ENCODE data around the gene DLGAP1. TPM values are rescaled to one million over a fixed set of nuclear protein-coding genes. Genes with fewer than 3 reads are reported as not detected.
"Not testable (repeated sequence)": the region's sequence is repeated elsewhere in the genome, so short reads cannot be mapped to it uniquely, and the experiment has no call there.

Gene DLGAP1
- total RNA-seq, 1 donor from 2014 or later = 7.7 TPM

- DNase-seq (ENCODE audit: low spot score) = no peak
Measured at GRCh38 chr18:3605486-3605952, 849.6 kb downstream of the DLGAP1 start.

DNA sequence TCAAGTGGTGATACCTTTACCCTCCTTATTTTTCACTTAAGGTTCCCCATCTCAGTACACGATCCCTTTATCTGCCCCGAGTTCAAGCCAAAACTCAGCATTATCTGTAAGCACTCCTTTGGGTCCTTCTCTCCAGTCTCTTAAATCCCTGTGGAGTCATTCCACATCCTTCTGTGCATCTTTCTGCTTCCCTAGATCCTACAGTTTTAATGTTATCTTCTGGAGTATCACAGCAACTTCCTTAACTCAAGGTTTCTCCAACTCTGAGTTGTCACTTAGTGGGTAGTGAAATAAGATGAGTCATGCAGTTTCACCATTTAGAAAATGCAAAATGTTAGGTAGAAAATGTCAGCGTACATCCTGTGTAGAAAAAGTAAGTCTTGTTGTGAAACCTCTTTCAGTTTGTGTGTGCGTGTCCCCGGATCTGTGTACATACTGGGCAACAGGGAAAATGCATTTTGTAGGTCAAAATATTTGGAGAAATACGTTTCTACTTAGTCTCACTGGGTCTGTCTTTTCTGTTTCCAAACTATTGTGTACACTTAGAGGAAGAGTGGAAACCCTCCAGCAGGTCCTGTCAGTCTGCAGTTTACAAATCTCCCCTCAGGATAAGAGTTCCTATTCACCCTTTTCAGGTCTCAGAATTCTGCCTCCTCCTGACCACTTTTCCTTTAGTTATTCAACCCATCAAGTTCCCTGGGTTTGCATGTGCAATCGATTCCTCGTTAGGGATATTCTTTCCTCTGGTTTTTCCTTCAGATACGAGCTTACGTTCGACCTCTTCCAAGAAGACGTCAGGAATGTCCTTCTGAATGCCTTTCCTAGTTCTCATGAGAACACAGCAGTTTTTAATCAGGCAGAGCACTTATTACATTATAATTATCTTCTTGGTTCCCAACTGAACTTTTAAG lies 850.4 kb downstream of the DLGAP1 start:
- H3K4me3 Mint-ChIP-seq (ENCODE audit: unreplicated experiment) = no peak overlapping the region
- H3K4me1 Mint-ChIP-seq (ENCODE audit: low read depth) = peaks cover 19% of the 10 kb centered on the region
- no peak for DNase-seq (ENCODE audit: low spot score)
- H3K27ac Mint-ChIP-seq (ENCODE audit: unreplicated experiment) = no peak overlapping the region
- H3K36me3 Mint-ChIP-seq (ENCODE audit: low read depth) = no peaks in the 10 kb centered on the region
- H3K9me3 Mint-ChIP-seq (ENCODE audit: low read depth) = no peaks in the 10 kb centered on the region
- TF ChIP-seq, protein P1, sequence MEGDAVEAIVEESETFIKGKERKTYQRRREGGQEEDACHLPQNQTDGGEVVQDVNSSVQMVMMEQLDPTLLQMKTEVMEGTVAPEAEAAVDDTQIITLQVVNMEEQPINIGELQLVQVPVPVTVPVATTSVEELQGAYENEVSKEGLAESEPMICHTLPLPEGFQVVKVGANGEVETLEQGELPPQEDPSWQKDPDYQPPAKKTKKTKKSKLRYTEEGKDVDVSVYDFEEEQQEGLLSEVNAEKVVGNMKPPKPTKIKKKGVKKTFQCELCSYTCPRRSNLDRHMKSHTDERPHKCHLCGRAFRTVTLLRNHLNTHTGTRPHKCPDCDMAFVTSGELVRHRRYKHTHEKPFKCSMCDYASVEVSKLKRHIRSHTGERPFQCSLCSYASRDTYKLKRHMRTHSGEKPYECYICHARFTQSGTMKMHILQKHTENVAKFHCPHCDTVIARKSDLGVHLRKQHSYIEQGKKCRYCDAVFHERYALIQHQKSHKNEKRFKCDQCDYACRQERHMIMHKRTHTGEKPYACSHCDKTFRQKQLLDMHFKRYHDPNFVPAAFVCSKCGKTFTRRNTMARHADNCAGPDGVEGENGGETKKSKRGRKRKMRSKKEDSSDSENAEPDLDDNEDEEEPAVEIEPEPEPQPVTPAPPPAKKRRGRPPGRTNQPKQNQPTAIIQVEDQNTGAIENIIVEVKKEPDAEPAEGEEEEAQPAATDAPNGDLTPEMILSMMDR (IDR thresholded peaks at IDR 0.05) = no peak
- H3K27me3 Mint-ChIP-seq (ENCODE audit: low read depth) = no peaks in the 10 kb centered on the region

More at GRCh38 chr18:3605486-3605952, 849.6 kb downstream of the DLGAP1 start:
- Mint-ChIP-seq H3K9me3 (ENCODE audit: low read depth) (no peaks in the 10 kb centered on the region), H3K4me3 (ENCODE audit: unreplicated experiment) (no peak overlapping the region), H3K36me3 (ENCODE audit: low read depth) (no peaks in the 10 kb centered on the region), H3K27ac (ENCODE audit: unreplicated experiment) (no peak overlapping the region), H3K4me1 (ENCODE audit: low read depth) (peaks cover 19% of the 10 kb centered on the region), H3K27me3 (ENCODE audit: low read depth) (no peaks in the 10 kb centered on the region)
- TF ChIP-seq, protein P1 (IDR thresholded peaks at IDR 0.05) = no peak

GRCh38 chr18:3604235-3604497 lies 850.9 kb downstream of the DLGAP1 start:
- no peak for DNase-seq (ENCODE audit: low spot score)
- Mint-ChIP-seq H3K27ac (ENCODE audit: unreplicated experiment) (no peak overlapping the region), H3K4me3 (ENCODE audit: unreplicated experiment) (no peak overlapping the region), H3K36me3 (ENCODE audit: low read depth) (no peaks in the 10 kb centered on the region), H3K9me3 (ENCODE audit: low read depth) (no peaks in the 10 kb centered on the region), H3K4me1 (ENCODE audit: low read depth) (peaks cover 22% of the 10 kb centered on the region), H3K27me3 (ENCODE audit: low read depth) (no peaks in the 10 kb centered on the region)
- TF ChIP-seq, protein P1 (IDR thresholded peaks at IDR 0.05) = no peak

DNA sequence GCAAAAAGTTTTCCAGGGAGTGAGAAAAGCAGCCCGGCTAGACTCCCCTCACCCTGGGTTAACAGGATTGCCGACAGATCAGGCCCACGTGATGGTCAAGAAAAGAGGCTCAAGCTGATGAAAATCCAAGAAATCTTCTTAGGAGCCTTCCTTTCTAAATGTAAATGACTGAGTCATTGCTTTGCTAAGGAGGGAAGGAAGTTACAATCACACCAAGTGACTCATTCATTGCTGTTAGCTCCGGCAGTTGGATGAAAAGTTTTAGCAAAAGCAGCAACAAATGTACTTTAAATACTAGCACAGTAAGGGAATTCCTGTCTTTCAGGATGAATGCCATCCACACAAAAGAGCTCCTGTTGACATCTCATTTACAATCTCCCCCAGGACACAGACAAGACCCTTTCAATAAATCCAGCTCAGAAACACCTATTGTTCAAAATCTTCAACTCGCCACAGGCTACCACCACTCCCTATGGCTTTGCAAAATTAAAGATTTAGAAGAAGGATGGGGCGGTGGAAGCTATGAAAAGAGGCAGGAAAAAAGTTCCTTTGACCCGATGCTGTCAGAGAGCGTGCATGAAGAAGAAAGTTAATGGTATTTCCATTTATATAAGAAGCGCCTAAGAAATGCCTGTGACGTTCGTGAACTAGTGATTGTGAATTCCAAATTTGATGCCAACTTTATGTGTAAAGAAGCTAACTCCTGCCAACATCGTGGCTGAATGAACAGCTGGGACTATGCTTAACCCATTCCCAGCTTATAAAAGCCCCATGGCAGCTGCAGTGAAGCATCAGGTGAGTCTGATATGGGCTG lies 851.5 kb downstream of the DLGAP1 start:
- H3K4me3 Mint-ChIP-seq (ENCODE audit: unreplicated experiment) = no peak overlapping the region
- DNase-seq (ENCODE audit: low spot score) = no peak
- H3K4me1 Mint-ChIP-seq (ENCODE audit: low read depth) = peaks cover 22% of the 10 kb centered on the region
- TF ChIP-seq, protein P1 (IDR thresholded peaks at IDR 0.05) = no peak
- no peaks in the 10 kb centered on the region for H3K9me3 Mint-ChIP-seq (ENCODE audit: low read depth)
- no peak overlapping the region for H3K27ac Mint-ChIP-seq (ENCODE audit: unreplicated experiment)
- H3K27me3 Mint-ChIP-seq (ENCODE audit: low read depth) = no peaks in the 10 kb centered on the region
- H3K36me3 Mint-ChIP-seq (ENCODE audit: low read depth) = no peaks in the 10 kb centered on the region

DNA sequence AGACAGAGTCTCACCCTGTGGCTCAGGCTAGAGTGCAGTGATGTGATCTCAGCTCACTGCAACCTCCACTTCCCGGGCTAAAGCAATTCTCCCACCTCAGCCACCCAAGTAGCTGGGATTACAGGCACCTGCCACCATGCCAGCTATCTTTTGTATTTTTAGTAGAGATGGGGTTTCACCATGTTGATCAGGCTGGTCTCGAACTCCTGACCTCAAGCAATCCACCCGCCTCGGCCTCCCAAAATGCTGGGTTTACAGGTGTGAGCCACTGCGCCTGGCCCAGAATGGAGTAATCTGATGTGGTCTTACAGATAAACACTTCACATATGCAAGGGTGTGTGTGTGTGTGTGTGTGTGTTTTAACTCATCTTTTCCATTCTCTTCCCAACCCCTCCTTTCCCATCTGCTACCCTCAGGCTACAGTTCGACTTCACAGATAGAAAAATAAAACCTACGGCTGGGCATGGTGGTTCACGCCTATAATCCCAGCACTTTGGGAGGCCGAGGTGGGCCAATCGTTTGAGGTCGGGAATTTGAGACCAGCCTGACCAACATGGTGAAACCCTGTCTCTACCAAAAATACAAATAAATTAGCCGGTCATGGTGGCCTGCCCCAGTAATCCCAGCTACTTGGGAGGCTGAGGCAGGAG lies 853.9 kb downstream of the DLGAP1 start:
- H3K27ac Mint-ChIP-seq (ENCODE audit: unreplicated experiment) = peak overlapping the region; percentile 33

More for the DNA sequence above, 853.9 kb downstream of the DLGAP1 start:
- not testable (repeated sequence) for H3K4me3 Mint-ChIP-seq (ENCODE audit: unreplicated experiment); H3K36me3 Mint-ChIP-seq (ENCODE audit: low read depth); H3K27me3 Mint-ChIP-seq (ENCODE audit: low read depth); DNase-seq (ENCODE audit: low spot score); H3K9me3 Mint-ChIP-seq (ENCODE audit: low read depth)
- peaks cover 21% of the 10 kb centered on the region for H3K4me1 Mint-ChIP-seq (ENCODE audit: low read depth)
